NCI-H2171 (cell line): Measurements from ENCODE around the gene XPO6.

Experiments
- DNase-seq: peaks from one replicate; lab custom pipeline; 2025; lab: John Stamatoyannopoulos, UW

Gene XPO6

GRCh38 chr16:28183930-28184329 is 27.8 kb downstream of the XPO6 start:
- DNase-seq = no peak

DNA sequence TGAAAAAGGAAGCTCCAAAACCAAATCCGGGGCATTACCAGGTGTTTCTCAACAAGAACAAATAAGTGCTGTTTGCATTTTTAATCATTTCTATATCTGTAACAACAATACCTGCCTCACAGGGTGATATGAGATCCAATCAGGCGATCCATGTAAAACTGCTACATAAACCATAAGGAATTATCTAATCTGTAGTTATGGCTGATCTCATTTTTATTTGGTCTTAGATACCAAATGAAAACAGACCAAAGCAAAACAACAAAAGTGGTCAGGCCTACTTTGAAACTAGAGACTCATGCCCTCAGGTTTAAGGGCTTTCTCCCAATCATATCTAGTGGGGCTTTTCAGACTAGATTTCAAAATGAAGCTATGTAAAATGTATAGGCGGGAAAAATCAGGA is 28.3 kb downstream of the XPO6 start:
- DNase-seq = no peak

- no peak for DNase-seq
Observed at GRCh38 chr16:28182801-28183200, 29.0 kb downstream of the XPO6 start.

DNA sequence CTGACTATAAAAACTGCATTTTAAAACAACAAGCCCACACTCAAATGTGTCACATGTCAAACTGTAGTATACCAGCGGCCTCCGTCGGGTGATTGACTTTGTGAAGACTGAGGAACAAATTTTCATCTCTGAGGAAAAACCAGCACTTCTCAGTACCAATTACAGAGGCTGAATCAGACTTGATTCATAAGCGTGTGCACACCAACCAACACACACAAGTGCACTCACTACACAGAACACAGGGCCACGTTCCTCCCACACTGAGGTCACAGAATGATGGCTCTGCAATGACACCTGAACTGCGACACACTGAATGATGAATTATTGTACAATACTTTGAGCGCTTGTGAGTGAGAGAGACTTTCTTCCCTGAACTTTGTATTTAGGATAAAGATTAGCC is 29.6 kb downstream of the XPO6 start:
- DNase-seq = no peak

DNA sequence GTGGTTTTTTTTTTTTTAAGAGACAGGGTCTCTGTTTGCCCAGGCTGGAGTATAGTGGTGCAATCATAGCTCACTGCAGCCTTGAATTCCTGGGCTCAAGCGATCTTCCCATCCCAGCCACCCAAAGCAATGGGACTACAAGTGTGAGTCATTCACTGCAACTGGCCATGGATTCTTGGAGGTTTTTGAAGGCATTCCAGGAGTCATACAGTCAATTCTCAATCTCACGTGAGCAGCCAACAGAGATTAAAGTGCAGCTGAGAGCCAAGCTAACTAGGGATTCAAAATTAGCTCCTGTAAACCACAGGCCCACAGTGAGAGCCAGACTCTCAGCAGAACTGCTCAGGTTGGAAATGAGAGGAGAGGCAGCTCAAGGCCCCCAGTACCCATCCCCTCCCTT is 30.2 kb downstream of the XPO6 start:
- no peak for DNase-seq

GRCh38 chr16:28180655-28181460 is 30.9 kb downstream of the XPO6 start:
- DNase-seq = no peak

GRCh38 chr16:28179354-28179753 is 32.4 kb downstream of the XPO6 start:
- DNase-seq = no peak

DNA sequence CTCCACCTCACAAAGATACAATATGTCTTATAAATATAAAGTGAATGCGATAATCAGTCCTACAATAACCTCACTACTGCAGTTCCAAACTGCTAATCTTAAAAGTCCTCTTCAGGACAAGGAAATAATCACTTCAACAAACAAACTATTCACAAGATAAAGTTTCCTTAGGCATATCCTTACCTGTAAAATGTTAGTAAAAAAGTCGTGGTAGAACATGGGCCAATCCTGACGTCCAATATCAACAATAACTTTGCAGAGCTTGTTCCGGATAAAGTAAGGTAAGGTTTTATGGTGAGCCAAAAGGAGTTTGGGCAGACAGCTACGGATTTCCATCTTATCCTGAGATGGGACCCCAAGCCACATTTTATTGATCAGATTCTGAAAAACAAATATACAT is 36.0 kb downstream of the XPO6 start:
- no peak for DNase-seq

GRCh38 chr16:28172336-28172735 is 39.4 kb downstream of the XPO6 start:
- DNase-seq = no peak

DNA sequence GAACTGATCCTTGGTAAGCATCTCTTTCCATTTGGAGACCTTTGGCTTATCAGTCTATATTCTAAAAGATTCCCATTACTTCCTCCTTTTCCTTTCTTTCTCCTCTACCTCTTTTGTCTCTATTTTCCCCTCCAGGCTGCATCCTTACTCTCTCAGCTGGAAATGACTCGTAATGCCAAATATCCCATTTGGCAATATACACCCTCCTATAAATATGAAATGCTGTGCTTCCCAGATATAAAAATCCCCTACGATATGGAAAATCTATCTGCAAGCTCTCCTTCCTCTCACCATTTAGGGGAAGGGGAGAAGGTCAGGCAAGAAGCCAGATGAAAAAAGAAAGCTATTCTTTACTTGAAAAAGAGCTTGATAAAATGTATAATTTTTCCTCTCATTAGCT is 39.9 kb downstream of the XPO6 start:
- no peak for DNase-seq

DNA sequence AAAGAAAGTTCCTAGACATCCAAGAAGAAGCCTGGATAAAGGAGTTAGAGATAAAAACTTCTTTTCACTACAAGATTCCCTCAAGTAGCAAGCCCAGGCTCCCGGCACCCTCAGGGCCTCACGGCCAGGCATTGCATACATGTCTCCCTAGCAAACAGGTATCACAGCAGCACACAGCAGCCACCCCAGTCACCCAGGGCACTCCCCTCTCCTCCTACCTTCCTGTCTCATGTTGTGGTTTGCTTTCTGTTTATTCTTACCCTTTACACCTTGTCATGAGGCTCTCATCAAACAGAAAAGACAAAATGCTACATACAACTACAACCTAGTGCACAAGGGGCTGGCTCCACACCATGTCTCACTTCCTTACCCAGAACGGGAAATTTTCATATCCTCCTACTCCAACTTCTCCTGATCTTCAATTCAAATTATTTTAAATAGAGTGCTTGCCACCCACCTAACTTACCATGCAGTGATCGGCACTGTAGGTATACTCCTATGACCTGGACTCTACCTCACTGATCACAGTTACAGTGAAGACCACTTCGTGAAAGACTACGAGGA is 42.7 kb downstream of the XPO6 start:
- no peak for DNase-seq

- DNase-seq = no peak
Observed at GRCh38 chr16:28167730-28168129, 44.0 kb downstream of the XPO6 start.

DNA sequence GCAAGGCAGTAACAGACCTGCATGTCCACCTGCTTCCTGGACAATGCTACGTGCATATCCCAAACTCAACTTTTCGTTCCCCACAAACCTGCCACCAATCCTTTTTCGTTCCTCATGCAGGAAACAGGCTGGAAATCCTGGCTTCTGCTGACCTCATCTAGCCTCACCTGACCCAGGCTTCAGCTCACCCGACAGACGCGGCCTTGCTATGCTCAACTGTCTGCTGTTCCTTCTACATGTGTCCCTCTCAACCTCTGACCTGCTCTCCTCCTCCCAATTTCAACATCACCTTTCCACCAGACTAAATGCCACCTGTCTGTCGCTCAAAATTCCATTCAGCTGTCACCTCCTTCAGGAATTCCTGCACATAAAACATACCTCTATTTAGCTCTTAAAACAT is 44.5 kb downstream of the XPO6 start:
- DNase-seq = no peak

GRCh38 chr16:28166394-28167208 is 45.2 kb downstream of the XPO6 start:
- DNase-seq = no peak

GRCh38 chr16:28165598-28165997 is 46.2 kb downstream of the XPO6 start:
- no peak for DNase-seq

DNA sequence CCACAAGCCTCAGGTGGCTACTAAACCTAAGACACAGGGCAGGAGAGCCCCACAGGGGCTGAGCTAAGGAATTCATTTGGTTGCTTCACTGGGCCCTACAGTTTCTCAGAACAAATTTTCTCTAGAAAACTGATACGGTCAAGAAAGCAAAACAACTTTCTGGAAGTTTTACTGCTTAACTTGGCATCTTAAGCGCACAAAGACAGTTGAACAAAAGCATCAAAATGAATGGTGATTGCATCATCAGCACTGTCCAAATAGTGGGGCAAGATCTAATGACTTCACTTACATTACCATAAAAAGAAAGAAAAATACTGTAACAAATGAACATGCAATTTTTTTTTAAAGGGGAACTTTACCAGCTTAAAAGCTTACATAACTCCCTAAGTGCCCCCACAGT is 47.6 kb downstream of the XPO6 start:
- DNase-seq = no peak

DNA sequence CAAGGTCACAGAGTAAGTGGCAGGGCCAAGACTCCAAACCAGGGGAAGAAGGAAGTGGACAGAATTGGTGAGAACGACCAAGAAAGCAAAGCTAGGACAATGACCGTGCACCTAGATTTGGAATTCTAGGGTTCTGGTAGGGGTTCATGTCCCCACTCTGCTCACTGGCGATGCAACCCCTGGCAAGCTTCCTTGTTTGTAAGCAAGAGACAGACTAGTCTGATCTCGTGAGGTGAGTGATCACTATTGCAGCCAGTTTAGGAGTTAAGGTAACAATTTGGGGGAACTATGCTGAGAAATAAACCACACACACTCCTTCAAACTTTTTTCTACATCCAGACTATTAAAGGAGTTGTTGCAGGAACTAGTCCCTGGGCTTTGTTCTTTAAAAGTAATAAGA is 48.1 kb downstream of the XPO6 start:
- DNase-seq = no peak

DNA sequence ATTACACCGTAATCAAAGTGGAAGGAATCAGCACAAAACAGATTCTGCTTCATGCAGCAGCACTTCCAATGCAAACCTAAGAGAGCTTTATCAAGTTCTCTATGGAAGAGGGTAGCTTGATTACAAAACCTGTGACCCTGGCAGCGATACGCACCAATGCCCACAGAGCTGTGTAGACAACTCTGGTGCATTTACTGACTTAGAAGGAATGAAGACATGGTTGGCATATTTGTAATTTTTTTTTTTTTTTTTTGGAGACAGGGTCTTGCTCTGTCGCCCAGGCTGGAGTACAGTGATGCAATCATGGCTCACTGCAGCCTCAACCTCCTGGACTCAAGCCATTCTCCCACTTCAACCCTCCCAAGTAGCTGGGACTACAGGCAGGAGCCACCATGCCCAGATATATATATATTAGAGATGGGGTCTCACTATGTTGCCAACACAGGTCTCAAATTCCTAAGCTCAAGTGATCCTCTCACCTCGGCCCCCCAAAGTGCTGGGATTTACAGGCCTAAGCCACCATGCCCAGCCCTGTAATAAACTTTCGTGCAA is 49.4 kb downstream of the XPO6 start:
- no peak for DNase-seq

GRCh38 chr16:28161626-28162025 is 50.1 kb downstream of the XPO6 start:
- no peak for DNase-seq

- DNase-seq = no peak
Observed at GRCh38 chr16:28158136-28158535, 53.6 kb downstream of the XPO6 start.

DNA sequence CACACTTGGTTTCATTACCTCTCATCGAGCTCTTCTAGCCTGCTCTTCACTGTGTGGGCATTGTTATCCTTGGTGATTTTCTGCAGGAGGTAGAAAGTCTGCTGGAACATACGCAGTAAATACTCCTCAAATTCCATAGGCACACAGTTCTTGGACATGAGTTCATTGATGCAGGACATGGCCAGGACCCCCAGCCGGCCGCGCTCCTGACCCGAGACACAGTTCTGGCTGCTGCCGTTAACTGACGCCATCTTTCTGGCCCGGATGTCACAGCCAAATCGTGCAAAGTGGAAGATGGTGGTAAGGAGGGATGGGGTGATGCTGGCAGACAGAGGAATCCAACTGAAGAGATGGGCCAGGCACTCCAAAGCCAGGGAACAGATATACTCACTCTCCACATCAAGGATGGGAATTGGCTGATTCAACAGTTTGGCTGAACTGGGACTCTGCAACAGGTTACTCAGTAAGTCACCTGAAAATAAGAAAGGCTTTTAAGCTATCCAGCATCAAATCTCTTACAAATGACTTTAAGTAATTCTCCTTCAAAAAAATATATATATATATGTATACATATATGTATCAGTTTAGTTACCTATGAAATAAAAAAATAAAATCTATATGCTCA is 55.6 kb downstream of the XPO6 start:
- DNase-seq = no peak

- DNase-seq = no peak
Observed at GRCh38 chr16:28155293-28155692, 56.5 kb downstream of the XPO6 start.
